CD14-positive monocyte (primary cell): Measurements from ENCODE around the gene BLCAP. TPM values are rescaled to one million over a fixed set of nuclear protein-coding genes. Genes with fewer than 3 reads are reported as not detected.

Experiments
- DNase-seq, 3 donors: peaks; one replicate each; pipeline ENCODE4 v3.0.0-alpha.2; 2011 to 2022
- H2AFZ ChIP-seq: 2 replicates; pipeline ENCODE4 v1.6.0; 2012; ENCODE audit warnings: mild to moderate bottlenecking, low read depth, low read length, inconsistent platforms; ENCODE audit not compliant: insufficient read depth, poor library complexity, severe bottlenecking
- H3K27ac ChIP-seq, 2 donors: 1 replicate in 1 of 2; 2 replicates in 1 of 2; pipeline ENCODE4 v1.5.1; 2012 to 2013; ENCODE audit warnings: low read length in 2 of 2, control low read depth in 1 of 2, inconsistent platforms in 1 of 2, low read depth in 1 of 2, mild to moderate bottlenecking in 1 of 2
- H3K27me3 ChIP-seq, 2 donors: one replicate each; pipeline versions ENCODE4 v1.6.0 to v1.6.1; 2011 to 2013; ENCODE audit warnings: low read length in 2 of 2; ENCODE audit not compliant: control insufficient read depth in 2 of 2, insufficient read depth in 2 of 2
- H3K36me3 ChIP-seq, 2 donors: replicated peaks in 1 of 2; 1 replicate in 1 of 2; 2 replicates in 1 of 2; pipeline versions ENCODE4 v1.5.1 to v1.6.1; 2012 to 2013; ENCODE audit warnings: low read length in 2 of 2, control low read depth in 1 of 2, inconsistent platforms in 1 of 2, mild to moderate bottlenecking in 1 of 2; ENCODE audit not compliant: insufficient read depth in 2 of 2, control insufficient read depth in 1 of 2
- H3K4me1 ChIP-seq, 2 donors: 1 replicate in 1 of 2; 2 replicates in 1 of 2; pipeline versions ENCODE4 v1.5.1 to v1.6.1; 2012 to 2013; ENCODE audit warnings: low read length in 2 of 2, control low read depth in 1 of 2, inconsistent platforms in 1 of 2, mild to moderate bottlenecking in 1 of 2, moderate library complexity in 1 of 2; ENCODE audit not compliant: insufficient read depth in 2 of 2, control insufficient read depth in 1 of 2
- H3K4me2 ChIP-seq: replicated peaks from 2 replicates; pipeline ENCODE3; 2012; ENCODE audit warnings: low read length, moderate library complexity, mild to moderate bottlenecking; ENCODE audit not compliant: poor library complexity, severe bottlenecking; ENCODE audit errors: extremely low read depth
- H3K4me3 ChIP-seq, 3 experiments: fragments of 200-600 bp in 1 of 3; sonication (generic) in 1 of 3; replicated peaks in 1 of 3; 1 replicate in 2 of 3; 2 replicates in 1 of 3; pipeline ENCODE4 v1.5.1; 2011 to 2013; ENCODE audit warnings: low read length in 3 of 3, mild to moderate bottlenecking in 3 of 3, control low read depth in 2 of 3, low read depth in 2 of 3, inconsistent platforms in 1 of 3, moderate library complexity in 1 of 3
- H3K79me2 ChIP-seq: 2 replicates; pipeline ENCODE4 v1.6.0; 2012; ENCODE audit warnings: mild to moderate bottlenecking, control low read depth, inconsistent platforms, low read length, moderate library complexity; ENCODE audit not compliant: insufficient read depth
- H3K9ac ChIP-seq: 2 replicates; pipeline ENCODE4 v1.6.0; 2017; ENCODE audit warnings: low read length, mild to moderate bottlenecking; ENCODE audit not compliant: insufficient read depth, poor library complexity, severe bottlenecking
- H3K9me3 ChIP-seq, 2 donors: replicated peaks in 1 of 2; 1 replicate in 1 of 2; 2 replicates in 1 of 2; pipeline versions ENCODE4 v1.5.1 to v1.6.1; 2012 to 2013; ENCODE audit warnings: low read length in 2 of 2, control low read depth in 1 of 2; ENCODE audit not compliant: control insufficient read depth in 1 of 2, insufficient read depth in 1 of 2
- H4K20me1 ChIP-seq: 2 replicates; pipeline ENCODE4 v1.6.0; 2012; ENCODE audit warnings: mild to moderate bottlenecking, low read length, control low read depth, moderate library complexity; ENCODE audit not compliant: insufficient read depth
- H3K27ac Mint-ChIP-seq, 7 donors: one replicate each; pipeline ENCODE4 v1.8.0; 2020; ENCODE audit warnings: mild to moderate bottlenecking in 7 of 7, mixed read lengths in 7 of 7, moderate library complexity in 6 of 7, inconsistent platforms in 2 of 7
- H3K27me3 Mint-ChIP-seq, 3 donors: one replicate each; pipeline ENCODE4 v1.8.0; 2021 to 2022; ENCODE audit warnings: low read depth in 3 of 3, mild to moderate bottlenecking in 3 of 3, mixed read lengths in 3 of 3, moderate library complexity in 3 of 3, inconsistent platforms in 1 of 3
- H3K36me3 Mint-ChIP-seq, 2 donors: one replicate each; pipeline ENCODE4 v1.8.0; 2020; ENCODE audit warnings: mixed read lengths in 2 of 2, inconsistent platforms in 1 of 2, mild to moderate bottlenecking in 1 of 2
- H3K4me1 Mint-ChIP-seq: one replicate; pipeline ENCODE4 v1.8.0; 2020; ENCODE audit warnings: mild to moderate bottlenecking, mixed read lengths
- H3K4me3 Mint-ChIP-seq, 2 donors: one replicate each; pipeline ENCODE4 v1.8.0; 2020; ENCODE audit warnings: mild to moderate bottlenecking in 2 of 2, mixed read lengths in 2 of 2, moderate library complexity in 1 of 2
- H3K9me3 Mint-ChIP-seq, 7 donors: one replicate each; pipeline ENCODE4 v1.8.0; 2020 to 2022; ENCODE audit warnings: mixed read lengths in 7 of 7, mild to moderate bottlenecking in 6 of 7, moderate library complexity in 6 of 7, inconsistent platforms in 2 of 7
- CTCF ChIP-seq: fragments of 200-600 bp; IDR thresholded peaks from one replicate; pipeline ENCODE4 v1.8.0; 2022; ENCODE audit warnings: antibody characterized with exemption, mild to moderate bottlenecking
- WGBS: methylation state at CpG from one replicate; pipeline ENCODE4 v1.1.5; 2013; ENCODE audit warnings: missing lambda C conversion rate; ENCODE audit not compliant: insufficient coverage; 5-methylcytosine and 5-hydroxymethylcytosine counted together
- intact Hi-C, 2 donors: fragments of 100-400 bp; cut with micrococcal nuclease; formaldehyde crosslinking; loops; one replicate each; pipeline versions ENCODE4 v1.15.0 to v1.15.1; 2023
- polyA plus RNA-seq, 3 donors: library from polyadenylated mRNA; depleted of rRNA in 1 of 3; unstranded in 2 of 3; stranded (reverse) in 1 of 3; fragments of 300-500 nt in 2 of 3; fragments of >200 nt in 1 of 3; fragmentation: Illumina TruSeq in 2 of 3; gene quantifications; 1 replicate in 2 of 3; 2 replicates in 1 of 3; pipeline ENCODE4 v1.2.3, GENCODE V29; 2012 to 2021

Gene BLCAP
- polyA plus RNA-seq, 3 donors = 45.3 to 54.5 (median 53.3) TPM

- Histone ChIP-seq H3K4me1 (peaks cover 6 to 11% of the 10 kb centered on the region in 2 donors), H3K4me3 (no peak overlapping the region), H3K79me2 (peaks cover 63% of the 10 kb centered on the region), H3K27me3 (peaks cover 4 to 24% of the 10 kb centered on the region in 2 donors), H3K9ac (no peak overlapping the region), H3K27ac (no peak overlapping the region), H3K4me2 (no peak overlapping the region), H2AFZ (no peak overlapping the region), H3K36me3 (peaks cover 45 to 87% of the 10 kb centered on the region in 2 donors), H3K9me3 (peaks cover 0 to 14% of the 10 kb centered on the region in 2 donors), H4K20me1 (peaks cover 99% of the 10 kb centered on the region)
- peaks cover 18% of the 10 kb centered on the region for H3K4me1 Mint-ChIP-seq
- peaks cover 18 to 30% (median 24%) of the 10 kb centered on the region in 3 donors for H3K27me3 Mint-ChIP-seq
- no peak overlapping the region for H3K4me3 Mint-ChIP-seq
- H3K36me3 Mint-ChIP-seq = peaks cover 70 to 78% of the 10 kb centered on the region in 2 donors
- TF ChIP-seq CTCF = no peak
- 98% methylated on average over 5 of the region's 7 CpGs for WGBS
- H3K9me3 Mint-ChIP-seq = peaks cover 0 to 20% (median 11%) of the 10 kb centered on the region in 7 donors
- intact Hi-C loops = no loop called here
- DNase-seq = no peak
- peak overlapping the region in 2 of 7 donors; percentile 16 to 17 for H3K27ac Mint-ChIP-seq
These were observed 9.6 kb downstream of the BLCAP start for GRCh38 chr20:37518059-37518458.

- peaks cover 55% of the 10 kb centered on the region for H3K79me2 ChIP-seq
- H2AFZ ChIP-seq = no peak overlapping the region
These were observed 10.6 kb downstream of the BLCAP start for GRCh38 chr20:37516811-37517750.

More at GRCh38 chr20:37516811-37517750, 10.6 kb downstream of the BLCAP start:
- Histone ChIP-seq H3K27ac (no peak overlapping the region), H3K9me3 (peaks cover 0 to 14% of the 10 kb centered on the region in 2 donors), H3K4me2 (no peak overlapping the region), H3K27me3 (peaks cover 3 to 17% of the 10 kb centered on the region in 2 donors), H3K4me1 (peaks cover 6 to 11% of the 10 kb centered on the region in 2 donors), H3K36me3 (peaks cover 45 to 93% of the 10 kb centered on the region in 2 donors), H3K4me3 (no peak overlapping the region), H4K20me1 (peaks cover 99% of the 10 kb centered on the region), H3K9ac (no peak overlapping the region)
- H3K27me3 Mint-ChIP-seq = peaks cover 17 to 22% (median 18%) of the 10 kb centered on the region in 3 donors
- intact Hi-C loops = no loop called here
- H3K27ac Mint-ChIP-seq = peak overlapping the region in 1 of 7 donors; percentile 34
- no peak overlapping the region for H3K4me3 Mint-ChIP-seq
- WGBS = 94% methylated on average over 11 of the region's 13 CpGs
- no peak for DNase-seq
- peaks cover 70 to 74% of the 10 kb centered on the region in 2 donors for H3K36me3 Mint-ChIP-seq
- no peak for TF ChIP-seq CTCF
- H3K9me3 Mint-ChIP-seq = peaks cover 0 to 20% (median 10%) of the 10 kb centered on the region in 7 donors
- H3K4me1 Mint-ChIP-seq = peaks cover 16% of the 10 kb centered on the region
